ENCODE data around the gene GATB. TPM values are rescaled to one million over a fixed set of nuclear protein-coding genes. Genes with fewer than 3 reads are reported as not detected.

GATB gene
- total and polyA plus RNA-seq, 2 donors (not counting 1 experiment from before 2014, with no cell fraction given), result 11.6 to 19.2 TPM

DNA sequence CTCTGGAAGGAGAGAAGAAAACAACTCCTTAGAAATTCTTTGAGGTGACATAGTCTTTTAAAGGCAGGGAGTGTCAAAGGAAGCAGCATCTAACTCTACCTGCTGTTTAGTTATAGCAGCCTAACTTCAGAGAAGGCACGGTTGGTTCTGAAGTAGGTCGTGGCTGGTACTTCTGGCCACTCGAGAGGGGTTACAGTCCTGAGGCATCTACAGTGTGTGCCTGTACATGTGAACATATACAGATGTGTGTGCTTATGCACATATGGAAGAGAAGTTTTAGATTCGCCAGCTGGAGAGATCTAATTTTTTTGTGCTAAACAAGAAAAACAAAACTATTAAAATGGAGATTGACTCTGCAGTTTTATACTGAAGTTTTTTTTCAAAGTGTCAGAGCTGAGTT is 52.7 kb downstream of the GATB start:
- 100% methylated on average over 2 of the region's 4 CpGs for WGBS (ENCODE audit: insufficient coverage)
- Histone ChIP-seq H3K4me1 (ENCODE audit: control insufficient read depth in 2 of 2, insufficient read depth in 2 of 2, low read length in 2 of 2) (no peaks in the 10 kb centered on the region), H3K79me2 (ENCODE audit: control insufficient read depth, insufficient read depth, low read length) (no peaks in the 10 kb centered on the region), H3K36me3 (replicated peaks in 1 of 2; ENCODE audit: control extremely low read depth in 1 of 2, control insufficient read depth in 1 of 2, extremely low read depth in 1 of 2, insufficient read depth in 2 of 2, low read length in 1 of 2) (peaks cover 0 to 22% of the 10 kb centered on the region in 2 experiments), H3K4me2 (replicated peaks; ENCODE audit: low read depth, low read length, poor library complexity, severe bottlenecking) (no peak overlapping the region), H3K27me3 (replicated peaks in 1 of 4; ENCODE audit: control extremely low read depth in 1 of 4, control insufficient read depth in 3 of 4, insufficient read depth in 4 of 4, low read length in 3 of 4) (no peaks in the 10 kb centered on the region), H3K9ac (ENCODE audit: low read length) (no peak overlapping the region), H3K27ac (ENCODE audit: low read length in 2 of 2) (no peak overlapping the region), H3K9me3 (ENCODE audit: control extremely low read depth in 1 of 3, control insufficient read depth in 2 of 3, insufficient read depth in 1 of 3, low read length in 2 of 3) (no peaks in the 10 kb centered on the region), H4K20me1 (ENCODE audit: control insufficient read depth, insufficient read depth, low read length, poor library complexity, severe bottlenecking) (no peaks in the 10 kb centered on the region), H2AFZ (ENCODE audit: insufficient read depth, low read depth, low read length, poor library complexity, severe bottlenecking) (no peak overlapping the region), H3K4me3 (ENCODE audit: control extremely low read depth in 1 of 5, extremely low read depth in 1 of 5, insufficient read depth in 1 of 5, low read depth in 2 of 5, low read length in 4 of 5) (no peak overlapping the region)
- ChIA-PET CTCF (no interaction called here), POLR2A (no interaction called here)
- no peak for TF ChIP-seq EZH2 (IDR thresholded peaks at IDR 0.05; ENCODE audit: borderline replicate concordance, insufficient read depth, low read depth, low read length, poor library complexity, severe bottlenecking)
- TF ChIP-seq, protein P1, sequence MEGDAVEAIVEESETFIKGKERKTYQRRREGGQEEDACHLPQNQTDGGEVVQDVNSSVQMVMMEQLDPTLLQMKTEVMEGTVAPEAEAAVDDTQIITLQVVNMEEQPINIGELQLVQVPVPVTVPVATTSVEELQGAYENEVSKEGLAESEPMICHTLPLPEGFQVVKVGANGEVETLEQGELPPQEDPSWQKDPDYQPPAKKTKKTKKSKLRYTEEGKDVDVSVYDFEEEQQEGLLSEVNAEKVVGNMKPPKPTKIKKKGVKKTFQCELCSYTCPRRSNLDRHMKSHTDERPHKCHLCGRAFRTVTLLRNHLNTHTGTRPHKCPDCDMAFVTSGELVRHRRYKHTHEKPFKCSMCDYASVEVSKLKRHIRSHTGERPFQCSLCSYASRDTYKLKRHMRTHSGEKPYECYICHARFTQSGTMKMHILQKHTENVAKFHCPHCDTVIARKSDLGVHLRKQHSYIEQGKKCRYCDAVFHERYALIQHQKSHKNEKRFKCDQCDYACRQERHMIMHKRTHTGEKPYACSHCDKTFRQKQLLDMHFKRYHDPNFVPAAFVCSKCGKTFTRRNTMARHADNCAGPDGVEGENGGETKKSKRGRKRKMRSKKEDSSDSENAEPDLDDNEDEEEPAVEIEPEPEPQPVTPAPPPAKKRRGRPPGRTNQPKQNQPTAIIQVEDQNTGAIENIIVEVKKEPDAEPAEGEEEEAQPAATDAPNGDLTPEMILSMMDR (IDR thresholded peaks at IDR 0.05), result no peak
- no peaks in the 10 kb centered on the region for H3K27me3 Mint-ChIP-seq
- H3K4me3 Mint-ChIP-seq, result no peak overlapping the region
- intact Hi-C loops (cut with micrococcal nuclease), result no loop called here
- ATAC-seq (ENCODE audit: low read depth) (no peak), DNase-seq (no peak)
- no peak overlapping the region for H3K27ac Mint-ChIP-seq
- no peaks in the 10 kb centered on the region for H3K4me1 Mint-ChIP-seq
- H3K9me3 Mint-ChIP-seq (ENCODE audit: insufficient read depth), result no peaks in the 10 kb centered on the region

DNA sequence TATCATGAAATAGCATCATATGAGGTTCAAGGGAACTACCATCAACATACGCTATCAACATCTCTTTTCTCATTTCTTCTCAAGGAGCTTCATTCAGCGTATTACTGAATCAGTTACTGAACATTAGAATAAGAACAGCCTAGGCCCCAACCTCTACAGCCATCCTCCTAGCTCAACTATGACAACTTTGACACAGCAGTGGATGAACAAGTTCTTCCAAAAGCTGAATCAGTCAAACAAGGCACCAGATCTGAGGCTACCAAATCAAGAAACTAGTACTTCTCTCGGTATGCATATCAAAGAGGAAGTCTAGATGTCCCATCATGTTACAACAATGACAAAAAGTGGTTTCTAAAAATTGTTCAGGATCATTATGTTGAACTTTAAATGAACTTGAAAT is 57.4 kb downstream of the GATB start:
- no peak overlapping the region for H2AFZ ChIP-seq (ENCODE audit: insufficient read depth, low read depth, low read length, poor library complexity, severe bottlenecking)
- H3K4me1 ChIP-seq (ENCODE audit: control insufficient read depth in 2 of 2, insufficient read depth in 2 of 2, low read length in 2 of 2), result no peaks in the 10 kb centered on the region
- POLR2A ChIA-PET, result no interaction called here
- H3K36me3 ChIP-seq (replicated peaks in 1 of 2; ENCODE audit: control extremely low read depth in 1 of 2, control insufficient read depth in 1 of 2, extremely low read depth in 1 of 2, insufficient read depth in 2 of 2, low read length in 1 of 2), result peaks cover 2 to 39% of the 10 kb centered on the region in 2 experiments
- H4K20me1 ChIP-seq (ENCODE audit: control insufficient read depth, insufficient read depth, low read length, poor library complexity, severe bottlenecking), result no peaks in the 10 kb centered on the region
- Mint-ChIP-seq H3K4me3 (no peak overlapping the region), H3K27ac (no peak overlapping the region), H3K27me3 (no peaks in the 10 kb centered on the region), H3K9me3 (ENCODE audit: insufficient read depth) (no peaks in the 10 kb centered on the region), H3K4me1 (no peaks in the 10 kb centered on the region)
- no peaks in the 10 kb centered on the region for H3K79me2 ChIP-seq (ENCODE audit: control insufficient read depth, insufficient read depth, low read length)
- H3K9ac ChIP-seq (ENCODE audit: low read length), result no peak overlapping the region
- no peak overlapping the region for H3K4me2 ChIP-seq (replicated peaks; ENCODE audit: low read depth, low read length, poor library complexity, severe bottlenecking)
- no peaks in the 10 kb centered on the region for H3K9me3 ChIP-seq (ENCODE audit: control extremely low read depth in 1 of 3, control insufficient read depth in 2 of 3, insufficient read depth in 1 of 3, low read length in 2 of 3)
- intact Hi-C loops (cut with micrococcal nuclease), result no loop called here
- CTCF ChIA-PET, result no interaction called here
- DNase-seq (no peak), ATAC-seq (ENCODE audit: low read depth) (no peak)
- WGBS (ENCODE audit: insufficient coverage), result 100% methylated on average over 1 of the region's 3 CpGs
- H3K4me3 ChIP-seq (ENCODE audit: control extremely low read depth in 1 of 5, extremely low read depth in 1 of 5, insufficient read depth in 1 of 5, low read depth in 2 of 5, low read length in 4 of 5), result no peak overlapping the region
- TF ChIP-seq, protein P1 (IDR thresholded peaks at IDR 0.05), result no peak
- TF ChIP-seq EZH2 (IDR thresholded peaks at IDR 0.05; ENCODE audit: borderline replicate concordance, insufficient read depth, low read depth, low read length, poor library complexity, severe bottlenecking), result no peak
- H3K27ac ChIP-seq (ENCODE audit: low read length in 2 of 2), result no peak overlapping the region
- no peaks in the 10 kb centered on the region for H3K27me3 ChIP-seq (replicated peaks in 1 of 4; ENCODE audit: control extremely low read depth in 1 of 4, control insufficient read depth in 3 of 4, insufficient read depth in 4 of 4, low read length in 3 of 4)
